ENCODE data around the gene RAD51B.

The RAD51B gene

GRCh38 chr14:68534276-68534675 is 714.7 kb downstream of the RAD51B start:
- peak overlapping the region; percentile 94 for H3K27ac ChIP-seq
- DNase-seq (ENCODE audit: low read depth, low spot score), result no peak

GRCh38 chr14:68535404-68536017 is 715.9 kb downstream of the RAD51B start:
- DNase-seq (ENCODE audit: low read depth, low spot score), result no peak
- peak overlapping the region; percentile 94 for H3K27ac ChIP-seq

GRCh38 chr14:68536018-68536410 is 716.4 kb downstream of the RAD51B start:
- DNase-seq (ENCODE audit: low read depth, low spot score), result no peak
- H3K27ac ChIP-seq, result peak overlapping the region; percentile 94

DNA sequence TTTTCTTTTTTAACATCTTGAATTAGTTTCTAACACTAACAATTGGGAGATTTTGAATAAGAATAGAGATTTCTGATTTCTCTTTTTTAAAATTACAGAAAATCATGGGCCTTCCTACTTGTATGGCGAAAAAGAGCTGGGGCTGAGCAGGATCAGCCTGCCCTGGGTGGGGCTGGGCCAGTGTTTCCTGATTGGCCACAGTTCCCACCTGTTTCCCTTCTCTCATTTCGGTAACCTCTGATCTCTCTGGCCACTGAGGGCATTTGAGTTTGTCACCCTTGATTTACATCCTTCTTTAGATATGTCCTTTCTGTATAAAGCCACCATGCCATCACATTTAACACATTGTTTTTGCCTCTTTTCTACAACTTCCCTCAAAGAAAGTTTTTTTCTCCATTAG is 719.1 kb downstream of the RAD51B start:
- no peak for DNase-seq (ENCODE audit: low read depth, low spot score)
- H3K27ac ChIP-seq, result no peak overlapping the region

GRCh38 chr14:68539241-68539737 is 719.7 kb downstream of the RAD51B start:
- DNase-seq (ENCODE audit: low read depth, low spot score), result no peak
- no peak overlapping the region for H3K27ac ChIP-seq

- no peak for DNase-seq (ENCODE audit: low read depth, low spot score)
- H3K27ac ChIP-seq, result no peak overlapping the region
Measured at GRCh38 chr14:68539789-68540188, 720.2 kb downstream of the RAD51B start.

DNA sequence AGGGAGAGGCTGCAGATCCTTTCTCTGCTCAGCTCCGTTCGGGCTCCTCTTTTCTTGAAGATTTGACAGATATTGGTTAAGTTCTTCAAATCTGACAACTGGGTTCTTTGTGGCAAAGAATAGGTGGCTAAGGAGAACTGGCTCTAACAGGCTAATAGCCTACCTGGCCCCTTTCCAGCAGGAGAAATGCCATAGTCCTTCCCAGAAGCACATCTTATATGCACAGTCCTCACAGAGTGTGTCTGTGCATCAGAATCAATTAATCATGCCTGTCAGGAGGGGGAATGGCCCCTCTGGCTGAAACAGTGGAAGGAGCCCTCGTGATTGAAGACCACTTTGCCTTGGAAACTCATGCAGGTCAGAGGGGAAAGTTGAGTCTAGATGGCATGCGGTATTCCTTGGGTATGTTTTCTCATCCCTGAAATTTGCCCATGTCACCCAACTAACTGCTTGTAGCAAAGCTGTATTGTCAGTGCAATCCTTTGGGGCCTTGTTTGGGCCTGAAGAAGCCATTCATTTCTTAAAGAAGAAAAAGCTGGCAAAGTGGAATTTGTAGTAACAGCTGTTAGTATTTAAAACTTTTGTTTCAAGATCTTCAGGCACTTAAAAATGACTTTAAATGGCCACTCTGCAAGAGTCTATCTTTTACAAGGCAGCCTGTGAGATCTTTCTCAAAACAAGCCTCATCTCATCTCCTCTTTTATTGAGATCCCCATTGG is 721.8 kb downstream of the RAD51B start:
- no peak overlapping the region for H3K27ac ChIP-seq

GRCh38 chr14:68542346-68542745 is 722.8 kb downstream of the RAD51B start:
- peak overlapping the region; percentile 100 for H3K27ac ChIP-seq

More for the DNA sequence above, 721.8 kb downstream of the RAD51B start:
- DNase-seq (ENCODE audit: low read depth, low spot score), result no peak

GRCh38 chr14:68543516-68543915 is 723.9 kb downstream of the RAD51B start:
- DNase-seq (ENCODE audit: low read depth, low spot score), result no peak
- H3K27ac ChIP-seq, result peak overlapping the region; percentile 100

More at GRCh38 chr14:68542346-68542745, 722.8 kb downstream of the RAD51B start:
- no peak for DNase-seq (ENCODE audit: low read depth, low spot score)

GRCh38 chr14:68544081-68544892 is 724.7 kb downstream of the RAD51B start:
- H3K27ac ChIP-seq, result peak overlapping the region; percentile 100
- DNase-seq (ENCODE audit: low read depth, low spot score), result peak; percentile 95

DNA sequence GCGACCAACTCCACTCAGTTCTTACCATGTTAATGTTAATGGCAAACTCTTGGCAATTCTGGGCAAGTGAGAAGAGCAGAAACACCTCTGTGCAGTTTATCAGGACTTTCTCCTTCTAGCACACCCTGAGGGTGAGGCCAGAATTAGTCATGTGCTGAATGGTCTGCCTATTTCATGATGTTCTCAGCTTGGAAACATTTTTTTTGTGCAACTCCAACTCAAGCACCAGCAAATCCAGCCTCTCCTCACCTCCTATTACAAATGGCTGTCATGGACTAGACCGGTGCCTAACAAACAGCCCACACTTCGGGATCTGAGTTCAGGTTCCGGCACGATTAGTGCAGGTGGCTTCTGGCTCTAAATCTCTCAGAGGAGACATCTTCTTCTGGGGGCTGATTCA is 727.3 kb downstream of the RAD51B start:
- DNase-seq (ENCODE audit: low read depth, low spot score), result peak; percentile 86
- peak overlapping the region; percentile 100 for H3K27ac ChIP-seq

GRCh38 chr14:68547305-68548193 is 728.0 kb downstream of the RAD51B start:
- DNase-seq (ENCODE audit: low read depth, low spot score), result peak; percentile 92
- H3K27ac ChIP-seq, result peak overlapping the region; percentile 100

DNA sequence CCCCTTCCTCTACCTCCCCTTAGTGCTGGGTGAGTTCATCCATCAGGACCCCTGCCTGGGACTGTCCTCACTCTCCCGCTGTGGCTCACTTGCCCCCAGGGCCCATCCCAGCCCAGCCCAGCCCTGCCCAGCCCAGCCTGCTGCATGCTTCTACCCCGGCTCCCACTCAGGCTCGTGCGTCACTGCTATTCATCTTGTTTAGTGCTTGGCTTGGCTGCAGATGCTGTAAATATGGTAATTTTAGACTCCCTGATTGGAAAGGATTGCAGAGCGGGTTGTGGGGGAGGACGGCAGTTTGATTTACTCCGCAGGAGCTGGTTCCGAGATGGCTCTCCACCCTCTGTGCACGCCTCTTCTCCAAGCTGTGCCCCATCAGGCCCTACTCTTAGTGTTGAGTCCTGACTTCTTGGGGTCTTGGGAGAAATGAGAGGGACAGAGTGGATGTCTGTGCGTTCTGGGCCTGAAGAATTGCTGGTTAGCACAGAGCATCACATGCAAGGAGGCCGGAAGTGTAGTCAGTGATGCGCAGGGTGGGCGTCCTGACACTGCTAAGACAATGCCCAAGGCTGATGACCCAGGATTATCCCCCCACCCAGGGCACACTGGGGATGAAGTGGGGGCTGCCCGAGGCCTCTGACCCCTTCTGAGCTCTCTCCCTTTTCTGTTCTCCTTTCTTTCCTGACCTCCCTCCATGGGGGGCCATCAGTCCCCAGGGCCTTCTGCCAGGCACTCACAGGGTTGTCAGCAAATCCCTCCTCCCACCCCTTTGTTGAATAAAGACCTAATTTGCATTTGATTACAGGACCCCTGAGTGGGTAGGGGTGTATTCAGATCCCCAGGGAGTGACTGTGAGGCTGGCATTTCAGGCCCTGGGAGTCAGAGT is 728.9 kb downstream of the RAD51B start:
- peak overlapping the region; percentile 100 for H3K27ac ChIP-seq
- peak; percentile 96 for DNase-seq (ENCODE audit: low read depth, low spot score)

DNA sequence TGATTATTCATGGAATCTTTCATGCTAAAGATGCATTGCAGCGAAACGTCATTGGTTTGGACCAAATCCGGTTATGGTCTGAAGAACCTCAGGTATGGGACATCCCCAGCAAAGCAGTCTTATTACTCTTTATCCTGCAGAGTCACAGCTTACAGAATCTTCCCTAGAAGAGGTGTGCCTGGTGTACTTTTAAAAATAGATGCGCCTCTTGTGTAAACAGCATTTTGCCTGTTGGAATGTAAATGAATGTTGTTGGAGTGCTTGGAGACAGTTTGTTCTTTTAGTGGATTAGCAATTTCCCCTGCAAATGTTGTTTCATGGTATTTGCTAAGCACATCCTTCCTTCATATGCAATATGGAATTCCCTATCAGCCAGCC is 730.7 kb downstream of the RAD51B start:
- DNase-seq (ENCODE audit: low read depth, low spot score), result no peak
- peak overlapping the region; percentile 100 for H3K27ac ChIP-seq

DNA sequence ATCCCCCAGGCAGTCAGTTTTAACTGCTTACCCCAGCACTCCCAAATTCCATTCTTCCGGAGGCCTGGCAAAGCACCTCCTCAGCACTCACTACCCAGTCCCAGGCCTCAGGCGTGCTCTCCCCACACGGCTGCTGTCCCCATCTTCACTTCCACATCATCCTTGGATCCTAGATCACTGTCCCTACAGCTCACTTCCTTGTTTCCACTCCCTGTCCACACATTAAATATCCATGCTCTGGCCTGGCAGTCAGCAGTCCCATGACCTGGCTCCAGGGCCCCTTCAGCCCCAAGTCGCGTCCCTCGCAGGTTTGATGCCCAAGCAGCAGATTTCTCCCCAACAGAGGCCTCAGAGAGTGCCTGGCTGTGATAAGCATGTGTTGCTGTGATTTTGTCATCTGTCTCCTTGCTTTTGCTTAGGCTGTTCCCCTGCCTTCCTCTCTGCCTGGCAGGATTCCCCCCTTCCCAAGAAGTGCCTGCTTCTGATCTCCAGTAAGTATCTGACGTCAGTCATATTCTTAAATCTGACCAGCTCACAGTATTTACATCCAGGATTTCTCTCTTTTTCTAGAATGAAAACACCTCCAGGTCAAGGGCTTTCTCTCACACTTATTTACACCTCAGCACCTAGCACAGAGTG is 731.6 kb downstream of the RAD51B start:
- no peak for DNase-seq (ENCODE audit: low read depth, low spot score)

DNA sequence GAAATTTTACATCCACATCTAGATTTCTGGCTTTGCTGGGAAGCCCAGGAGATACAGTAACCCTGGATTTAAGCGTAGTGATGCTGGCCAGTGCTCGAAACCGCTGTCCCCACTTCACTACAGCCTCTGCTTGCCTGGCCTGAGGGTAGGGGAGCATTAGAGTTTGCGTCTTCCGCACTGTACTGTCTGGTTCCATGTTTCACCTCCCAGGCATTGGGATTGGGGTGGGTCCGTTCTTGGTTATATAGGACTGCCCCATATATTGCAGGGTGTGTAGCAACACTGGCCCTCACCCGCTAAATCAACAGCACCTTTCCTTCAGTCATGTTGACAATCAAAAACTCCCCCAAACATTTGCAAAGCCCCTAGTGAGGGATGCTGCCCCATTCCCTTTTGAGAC is 732.5 kb downstream of the RAD51B start:
- peak overlapping the region; percentile 100 for H3K27ac ChIP-seq
- DNase-seq (ENCODE audit: low read depth, low spot score), result no peak

More for the DNA sequence above, 731.6 kb downstream of the RAD51B start:
- peak overlapping the region; percentile 100 for H3K27ac ChIP-seq

DNA sequence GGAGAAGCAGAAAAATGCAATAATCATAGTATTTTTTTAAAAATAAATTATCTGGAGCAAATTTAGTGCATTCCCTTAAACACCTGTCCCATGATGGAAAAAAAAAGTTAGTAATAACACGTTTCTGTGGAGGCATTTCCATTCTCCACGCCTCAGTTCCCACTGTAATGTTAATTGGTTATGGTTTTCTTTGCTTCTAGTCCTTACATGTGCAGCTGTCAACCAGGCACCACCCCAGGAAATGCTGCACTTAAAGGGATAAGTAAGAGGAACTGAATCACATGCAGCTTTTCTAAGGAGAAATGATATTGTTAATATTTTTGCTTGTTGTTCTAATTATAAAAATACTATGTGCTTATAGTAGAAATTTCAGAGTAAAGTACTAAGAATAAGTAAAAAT is 733.0 kb downstream of the RAD51B start:
- DNase-seq (ENCODE audit: low read depth, low spot score), result no peak
- H3K27ac ChIP-seq, result peak overlapping the region; percentile 100

DNA sequence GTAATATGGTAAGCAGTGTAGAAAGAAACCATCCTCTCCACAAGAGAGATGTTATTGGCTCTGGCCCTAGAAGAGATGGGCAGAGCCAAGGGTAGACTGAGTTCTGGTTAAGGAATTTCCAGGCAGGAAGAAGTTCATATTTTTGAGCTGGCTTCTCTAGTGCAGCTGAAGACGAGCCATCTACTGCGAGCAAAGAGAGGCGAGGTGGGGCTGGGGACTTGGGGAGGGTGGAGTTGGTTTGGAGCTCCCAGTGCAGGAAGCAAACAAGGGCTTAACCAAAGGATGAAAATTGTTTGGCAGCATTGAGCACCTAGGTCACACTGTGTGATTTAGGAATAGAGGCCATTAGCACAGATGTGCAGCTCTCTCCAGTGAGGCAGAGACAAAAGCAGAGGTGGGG is 733.7 kb downstream of the RAD51B start:
- H3K27ac ChIP-seq, result peak overlapping the region; percentile 100
- no peak for DNase-seq (ENCODE audit: low read depth, low spot score)

Measured in epithelial cell of prostate (primary cell).